HG03103 (cell line): Measurements from ENCODE around the gene SEMA3B.
"Not testable (repeated sequence)": the region's sequence is repeated elsewhere in the genome, so short reads cannot be mapped to it uniquely, and the experiment has no call there.

Source experiments
- ATAC-seq: cut with Tn5 transposase; IDR thresholded peaks from one replicate; pipeline ENCODE4 v1.9.1; 2021; ENCODE audit warnings: low read depth; ENCODE audit not compliant: unreplicated experiment

Gene SEMA3B

DNA sequence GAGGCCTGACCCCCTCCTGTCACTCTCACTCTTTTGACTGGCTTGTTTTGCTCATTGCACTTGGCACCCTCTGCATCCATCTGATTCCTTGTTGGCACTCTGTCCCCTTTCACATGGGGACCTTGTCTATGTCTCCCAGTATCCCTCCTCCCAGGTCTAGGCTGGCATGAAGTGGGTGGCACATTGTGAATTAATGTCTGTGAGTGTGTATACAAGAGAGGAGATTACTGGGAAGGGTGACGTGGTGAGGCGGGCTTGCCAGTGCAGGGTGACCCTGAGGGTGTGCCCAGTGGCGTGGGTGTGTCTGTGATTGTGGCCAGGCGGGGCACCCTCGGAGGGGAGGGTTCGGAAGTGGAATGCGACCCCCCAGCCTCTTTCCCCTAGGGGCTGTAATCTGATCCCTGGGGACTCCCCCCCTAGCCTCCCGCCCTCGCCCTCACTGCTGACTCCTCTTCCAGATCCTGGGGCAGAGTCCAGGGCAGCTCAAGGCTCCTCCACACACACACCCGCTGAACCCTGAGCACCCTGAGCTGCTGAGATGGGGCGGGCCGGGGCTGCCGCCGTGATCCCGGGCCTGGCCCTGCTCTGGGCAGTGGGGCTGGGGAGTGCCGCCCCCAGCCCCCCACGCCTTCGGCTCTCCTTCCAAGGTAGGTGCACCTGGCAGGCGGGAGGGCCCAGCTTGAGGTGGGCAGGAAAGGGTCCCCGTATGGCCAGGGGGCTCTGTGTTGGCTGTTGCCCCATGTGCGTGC, at the start of gene SEMA3B:
SEMA3B (plus strand) TSS at position 445 of the 749 bp plus-strand sequence; CDS start at position 539, 94 bp downstream.
- ATAC-seq = no peak

GRCh38 chr3:50219285-50219684, 49.7 kb upstream of the SEMA3B start:
- no peak for ATAC-seq

GRCh38 chr3:50220109-50220508, 48.8 kb upstream of the SEMA3B start:
- ATAC-seq = no peak

- ATAC-seq = no peak
Observed at GRCh38 chr3:50221051-50221410, 47.9 kb upstream of the SEMA3B start.

DNA sequence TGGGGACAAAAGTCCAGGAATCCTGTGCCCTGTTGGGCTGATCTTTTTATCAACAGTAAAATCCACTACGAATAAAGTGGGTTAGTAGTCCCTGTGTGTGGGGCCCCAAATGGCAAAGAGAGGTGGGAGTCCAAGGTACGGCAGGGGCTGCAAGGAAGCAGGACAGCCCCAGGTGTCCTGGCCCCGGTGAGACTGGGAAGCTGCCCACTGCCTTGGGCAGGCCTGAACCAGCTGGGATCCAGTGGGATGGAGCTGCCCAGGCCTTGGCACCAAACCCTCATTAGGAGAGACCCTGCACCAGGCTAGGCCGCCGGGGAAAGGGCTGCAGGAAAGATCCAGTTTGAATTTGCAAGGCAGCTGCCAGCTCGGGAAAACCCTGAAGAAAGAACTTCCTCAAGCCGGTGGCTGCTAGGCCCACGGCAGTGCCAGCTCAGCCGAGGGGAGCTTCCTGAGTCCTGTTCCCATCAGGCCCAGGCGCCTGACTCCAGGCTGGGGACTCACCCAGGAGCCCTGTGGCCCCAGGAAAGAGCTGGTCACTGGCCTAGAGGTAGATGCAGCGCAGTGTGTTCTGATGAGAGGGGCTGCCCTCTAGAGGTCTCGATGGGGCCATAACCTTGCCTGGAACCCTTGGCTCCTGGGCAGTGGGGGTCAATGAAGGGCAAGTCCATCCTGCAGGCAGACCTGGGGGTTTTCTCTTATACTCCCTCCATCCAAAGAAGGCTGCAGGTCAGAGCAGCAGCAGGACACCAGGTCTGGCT, 47.4 kb upstream of the SEMA3B start:
- ATAC-seq = no peak

GRCh38 chr3:50222169-50222528, 46.8 kb upstream of the SEMA3B start:
- no peak for ATAC-seq

- ATAC-seq = no peak
Observed at GRCh38 chr3:50224639-50225038, 44.3 kb upstream of the SEMA3B start.

DNA sequence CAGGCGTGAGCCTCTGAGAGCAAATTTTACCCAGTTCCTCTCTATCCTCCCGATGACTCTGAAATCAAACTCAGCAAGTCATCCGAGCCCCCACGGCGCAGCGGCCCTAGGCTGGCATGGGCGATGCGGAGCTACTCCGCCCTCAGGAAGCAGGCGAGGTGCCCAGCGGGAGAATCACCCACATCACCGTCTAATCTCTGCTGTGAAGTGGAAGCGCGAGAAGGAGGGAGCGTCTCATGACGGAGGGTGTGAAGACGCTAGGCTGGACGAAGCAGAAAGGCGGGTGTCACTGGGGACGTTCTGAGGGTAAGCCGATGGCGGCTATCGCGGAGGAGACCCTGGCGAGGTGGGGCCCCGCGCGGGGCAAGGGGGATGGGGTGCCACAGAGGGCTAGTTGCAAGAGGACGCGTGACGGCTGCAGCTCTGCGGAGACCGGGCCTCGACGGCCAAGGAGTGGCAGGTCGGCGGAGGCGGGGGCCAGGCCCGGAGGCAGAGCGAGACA, 42.0 kb upstream of the SEMA3B start:
- peak; percentile 5 for ATAC-seq

DNA sequence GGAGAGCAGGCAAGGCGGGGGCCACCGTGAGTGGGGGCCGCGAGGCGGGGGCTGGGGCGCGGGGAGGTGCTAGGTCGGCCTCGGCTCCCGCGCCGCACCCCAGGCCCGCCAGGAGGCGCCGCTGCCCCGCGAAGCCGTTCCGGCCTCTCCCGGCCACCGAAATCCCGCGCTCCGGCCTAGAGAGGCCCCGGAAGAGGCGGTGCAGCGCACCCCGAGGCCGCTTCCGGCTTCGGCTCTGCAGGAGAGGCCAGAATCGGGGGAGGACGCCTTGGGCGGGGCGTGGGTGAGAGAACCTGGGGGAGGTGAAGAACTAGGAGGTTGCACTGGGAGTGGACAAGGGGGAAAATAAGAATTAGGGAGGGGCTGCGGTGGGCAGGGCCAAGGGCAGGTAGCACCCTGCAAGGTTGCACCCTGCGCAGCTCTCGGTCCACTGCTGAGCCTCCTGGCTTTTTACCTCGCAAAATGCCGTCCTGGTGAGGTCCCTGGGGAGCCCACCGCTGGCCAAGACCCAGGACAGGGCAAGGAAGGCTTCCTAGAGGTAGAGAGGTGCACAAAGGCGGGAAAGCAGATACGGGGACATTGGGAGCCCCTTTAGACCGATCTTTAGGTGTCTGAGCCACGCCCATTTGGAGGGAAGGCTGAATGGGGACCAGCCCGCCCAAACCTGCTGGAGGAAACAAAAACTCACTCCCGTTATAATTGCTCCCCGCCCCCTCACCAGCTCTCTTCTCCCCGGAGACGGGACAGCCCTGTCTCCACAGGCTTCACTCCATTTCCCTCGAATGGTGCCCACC, 41.4 kb upstream of the SEMA3B start:
- peak; percentile 75 for ATAC-seq

GRCh38 chr3:50228184-50228763, 40.7 kb upstream of the SEMA3B start:
- ATAC-seq = not testable (repeated sequence)

- ATAC-seq = no peak
Observed at GRCh38 chr3:50229490-50229889, 39.5 kb upstream of the SEMA3B start.

- no peak for ATAC-seq
Observed at GRCh38 chr3:50230104-50230793, 38.7 kb upstream of the SEMA3B start.

DNA sequence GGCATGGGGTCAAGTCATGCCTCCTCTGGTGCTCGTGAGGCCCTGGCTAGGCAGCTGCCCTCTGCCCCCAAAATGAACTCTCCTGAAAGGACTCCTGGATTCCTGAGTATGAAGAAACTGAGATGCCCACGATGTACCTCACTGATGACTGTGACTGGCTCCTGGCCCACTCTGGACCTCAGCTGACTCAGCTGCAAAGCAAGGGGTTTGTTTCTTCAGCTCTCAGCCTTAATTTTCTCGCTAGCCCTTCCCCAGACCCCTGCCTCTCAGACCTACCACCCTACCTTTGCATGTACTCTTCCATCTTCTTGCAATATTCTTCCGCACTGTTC, 38.2 kb upstream of the SEMA3B start:
- no peak for ATAC-seq

DNA sequence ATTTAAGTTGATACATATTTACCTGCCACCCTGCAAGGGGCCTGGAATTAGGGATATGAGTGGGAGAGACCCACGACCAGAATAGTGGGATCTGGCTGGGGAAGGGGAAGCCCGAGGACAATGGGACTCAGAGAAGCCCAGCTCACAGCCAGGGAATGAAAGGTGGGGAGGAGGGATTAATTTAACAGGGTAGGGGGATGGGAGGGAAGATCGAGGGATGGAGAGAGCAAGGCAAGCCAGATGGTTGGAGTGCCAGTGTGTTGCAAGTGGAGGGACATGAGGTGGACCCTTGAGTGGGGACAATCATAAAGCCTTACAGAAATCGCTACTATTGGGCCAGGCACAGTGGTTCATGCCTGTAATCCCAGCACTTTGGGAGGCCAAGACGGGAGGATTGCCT, 37.4 kb upstream of the SEMA3B start:
- ATAC-seq = no peak

GRCh38 chr3:50232303-50232702, 36.6 kb upstream of the SEMA3B start:
- no peak for ATAC-seq

- no peak for ATAC-seq
Observed at GRCh38 chr3:50233176-50233575, 35.8 kb upstream of the SEMA3B start.

DNA sequence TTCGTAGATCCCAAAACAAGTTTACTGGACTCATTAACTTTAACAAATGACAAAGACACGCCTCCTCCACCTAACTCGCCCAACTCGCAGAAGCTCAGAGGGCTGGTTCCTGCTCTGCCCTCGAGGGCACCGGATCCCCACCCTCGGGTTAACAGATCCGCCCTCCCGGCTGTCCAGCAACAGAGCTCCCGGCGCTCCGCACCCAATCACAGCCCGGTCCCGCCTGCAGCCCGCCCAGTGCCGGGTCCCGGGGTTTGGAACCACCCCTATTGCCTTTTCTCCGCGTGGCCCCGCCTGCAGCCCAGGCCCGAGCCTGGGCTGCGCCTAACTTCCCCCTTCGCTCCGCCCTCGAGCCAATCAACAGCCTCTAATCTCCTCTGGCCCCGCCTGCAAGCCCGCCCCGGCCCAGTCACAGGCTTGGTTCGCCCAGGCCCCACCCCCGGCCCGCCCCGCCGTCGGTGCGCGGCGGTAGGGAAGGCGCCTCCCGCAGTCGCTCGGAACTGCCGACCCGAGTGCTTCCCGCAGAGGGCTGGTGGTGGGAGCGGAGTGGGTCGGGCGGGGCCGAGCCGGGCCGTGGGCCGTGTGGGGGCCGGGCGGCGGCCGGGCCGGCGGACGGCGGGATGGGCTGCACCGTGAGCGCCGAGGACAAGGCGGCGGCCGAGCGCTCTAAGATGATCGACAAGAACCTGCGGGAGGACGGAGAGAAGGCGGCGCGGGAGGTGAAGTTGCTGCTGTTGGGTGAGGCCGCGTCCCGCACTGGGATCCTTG, 33.0 kb upstream of the SEMA3B start, which contains the start of gene GNAI2:
GNAI2 (plus strand) TSS at position 489 of the 768 bp plus-strand sequence; CDS start at position 621, 132 bp downstream.
- peak; percentile 87 for ATAC-seq

- ATAC-seq = no peak
Observed at GRCh38 chr3:50236484-50237132, 32.3 kb upstream of the SEMA3B start.

- no peak for ATAC-seq
Observed at GRCh38 chr3:50237133-50237651, 31.8 kb upstream of the SEMA3B start.
